Thyroid gland (tissue), 4 donors: ENCODE data around the gene OR9A4.

Source experiments
- CTCF ChIP-seq, 6 experiments: fragments of 200-600 bp in 3 of 6; fragments of 450-650 bp in 3 of 6; sonication (generic) in 3 of 6; IDR thresholded peaks; one replicate each; pipeline ENCODE4 v1.5.1; 2016 to 2019; ENCODE audit warnings: antibody characterized with exemption in 6 of 6, mild to moderate bottlenecking in 2 of 6, inconsistent platforms in 1 of 6, moderate library complexity in 1 of 6
- POLR2A ChIP-seq, 2 donors: fragments of 450-650 bp; IDR thresholded peaks; one replicate each; pipeline ENCODE4 v1.6.1; 2017; ENCODE audit warnings: antibody characterized with exemption in 2 of 2, mild to moderate bottlenecking in 2 of 2, moderate library complexity in 1 of 2

- no peak for TF ChIP-seq CTCF (IDR thresholded peaks at IDR 0.05)
- no peak for TF ChIP-seq POLR2A (IDR thresholded peaks at IDR 0.05)
Measured at GRCh38 chr7:141876371-141876770, 39.8 kb upstream of the OR9A4 start.
